Vein endothelial cell (primary cell): ENCODE results near the gene UQCRC1. TPM values are rescaled to one million over a fixed set of nuclear protein-coding genes. Genes with fewer than 3 reads are reported as not detected.

Experiments used
- small RNA-seq: library from RNA; depleted of rRNA; stranded (forward); fragments of <200 nt; gene quantifications from one replicate; pipeline ENCODE3, GENCODE V24; 2012
- total RNA-seq: library from RNA; depleted of rRNA; stranded (reverse); fragments of >200 nt; gene quantifications from 2 replicates; pipeline ENCODE4 v1.2.3, GENCODE V29; 2012

Gene UQCRC1
- total RNA-seq: 290 and 321 TPM in 2 replicates

GRCh38 chr3:48609088-48610005, at the start of gene UQCRC1:
Gene UQCRC1, minus strand, starts transcription at chr3:48609646. Its CDS starts 26 bp downstream, at chr3:48609620.

GRCh38 chr3:48635222-48636021, 26.0 kb upstream of the UQCRC1 start, which contains the start of gene SLC26A6:
Gene SLC26A6, minus strand, starts transcription at chr3:48635461. Its CDS starts 68 bp downstream, at chr3:48635393.

GRCh38 chr3:48621461-48621869, 12.0 kb upstream of the UQCRC1 start, which contains the start of gene TMEM89:
Gene TMEM89, minus strand, starts transcription at chr3:48621769. Its CDS starts 13 bp downstream, at chr3:48621756.

GRCh38 chr3:48595075-48595525, 14.3 kb downstream of the UQCRC1 start, which contains the start of gene COL7A1:
Gene COL7A1, minus strand, starts transcription at chr3:48595329. Its CDS starts 170 bp downstream, at chr3:48595159.

GRCh38 chr3:48563382-48563918, 46.0 kb downstream of the UQCRC1 start, which contains the start of gene UCN2:
Gene UCN2, minus strand, starts transcription at chr3:48563781. Its CDS starts 657 bp downstream, at chr3:48563124.

GRCh38 chr3:48556796-48557626, 52.4 kb downstream of the UQCRC1 start, which contains the start of gene PFKFB4:
Gene PFKFB4, minus strand, starts transcription at chr3:48556803. Its CDS starts 26 bp downstream, at chr3:48556777.

Small RNA genes lying within 50 kb of the gene (small RNA-seq; reads per million reads assigned to genes)
- gene MIR6823: not detected

Other genes starting within 250 kb of the UQCRC1 start
- gene FBXW12, start 237.4 kb downstream of the UQCRC1 start, total RNA-seq: not detected in 2 replicates
- 32.2 and 42.8 TPM in 2 replicates for gene PLXNB1, start 179.6 kb downstream of the UQCRC1 start, total RNA-seq
- 11.8 and 13.3 TPM in 2 replicates for gene CCDC51, start 169.5 kb downstream of the UQCRC1 start, total RNA-seq
- 200 and 203 TPM in 2 replicates for gene TMA7, start 169.4 kb downstream of the UQCRC1 start, total RNA-seq
- gene ATRIP, start 162.9 kb downstream of the UQCRC1 start, total RNA-seq: 8.2 and 11.4 TPM in 2 replicates
- gene SHISA5, start 105.5 kb downstream of the UQCRC1 start, total RNA-seq: 129 and 145 TPM in 2 replicates
- gene PFKFB4, start 52.8 kb downstream of the UQCRC1 start, total RNA-seq: 2.9 and 4.9 TPM in 2 replicates
- gene UCN2, start 45.9 kb downstream of the UQCRC1 start, total RNA-seq: not detected in 2 replicates
- gene COL7A1, start 14.3 kb downstream of the UQCRC1 start, total RNA-seq: under 0.01 and 0.19 TPM in 2 replicates
- not detected in 2 replicates for gene TMEM89, start 12.1 kb upstream of the UQCRC1 start, total RNA-seq
- 16.0 and 20.4 TPM in 2 replicates for gene SLC26A6, start 25.8 kb upstream of the UQCRC1 start, total RNA-seq
- gene CELSR3, start 53.2 kb upstream of the UQCRC1 start, total RNA-seq: 0.65 and 0.76 TPM in 2 replicates
- gene NCKIPSD, start 76.3 kb upstream of the UQCRC1 start, total RNA-seq: 9.6 and 13.4 TPM in 2 replicates
- 58.8 and 67.6 TPM in 2 replicates for gene IP6K2, start 107.6 kb upstream of the UQCRC1 start, total RNA-seq
- gene PRKAR2A, start 238.2 kb upstream of the UQCRC1 start, total RNA-seq: 58.5 and 71.6 TPM in 2 replicates